Liver (tissue), 9 donors: Measurements from ENCODE around the gene DAPK1. TPM values are rescaled to one million over a fixed set of nuclear protein-coding genes. Genes with fewer than 3 reads are reported as not detected.

Experiments used
- DNase-seq: peaks from one replicate; pipeline ENCODE4 v3.0.0-alpha.2; 2017; ENCODE audit warnings: low spot score
- H3K27ac ChIP-seq, 2 donors: one replicate each; pipeline ENCODE4 v1.7.0; 2013; ENCODE audit warnings: inconsistent platforms in 2 of 2, low read length in 2 of 2, control low read depth in 1 of 2, low read depth in 1 of 2, mild to moderate bottlenecking in 1 of 2
- H3K27me3 ChIP-seq, 4 donors: one replicate each; pipeline versions ENCODE4 v1.6.1 to v1.7.0; 2013; ENCODE audit warnings: low read length in 3 of 4, inconsistent platforms in 1 of 4, mild to moderate bottlenecking in 1 of 4, moderate library complexity in 1 of 4; ENCODE audit not compliant: control insufficient read depth in 4 of 4, insufficient read depth in 4 of 4
- H3K36me3 ChIP-seq, 4 donors: one replicate each; pipeline versions ENCODE4 v1.6.1 to v1.7.0; 2013; ENCODE audit warnings: low read length in 3 of 4, mild to moderate bottlenecking in 3 of 4, low read depth in 1 of 4, moderate library complexity in 1 of 4; ENCODE audit not compliant: control insufficient read depth in 4 of 4, insufficient read depth in 3 of 4
- H3K4me1 ChIP-seq, 4 donors: one replicate each; pipeline versions ENCODE4 v1.6.1 to v1.7.0; 2013; ENCODE audit warnings: low read length in 3 of 4, mild to moderate bottlenecking in 3 of 4, moderate library complexity in 1 of 4; ENCODE audit not compliant: control insufficient read depth in 4 of 4, insufficient read depth in 4 of 4
- H3K4me3 ChIP-seq, 3 donors: one replicate each; pipeline versions ENCODE4 v1.6.1 to v1.7.0; 2013; ENCODE audit warnings: low read length in 3 of 3, control low read depth in 1 of 3, low read depth in 1 of 3, mild to moderate bottlenecking in 1 of 3
- H3K9ac ChIP-seq, 2 donors: one replicate each; pipeline ENCODE4 v1.7.0; 2013; ENCODE audit warnings: low read length in 2 of 2, mild to moderate bottlenecking in 2 of 2, moderate library complexity in 2 of 2, control low read depth in 1 of 2, low read depth in 1 of 2
- H3K9me3 ChIP-seq, 4 donors: one replicate each; pipeline versions ENCODE4 v1.6.1 to v1.7.0; 2013; ENCODE audit warnings: low read length in 3 of 4; ENCODE audit not compliant: control insufficient read depth in 4 of 4
- CTCF ChIP-seq: fragments of 150-350 bp; IDR thresholded peaks from 2 replicates; pipeline ENCODE4 v1.5.1; 2017; ENCODE audit warnings: improper control_type of control experiment, low read depth, low read length; ENCODE audit not compliant: missing input control
- EGR1 ChIP-seq, 2 donors: IDR thresholded peaks; 2 replicates each; pipeline ENCODE4 v1.6.1; 2016 to 2018; ENCODE audit warnings: antibody characterized with exemption in 2 of 2, low read depth in 2 of 2
- FOXA1 ChIP-seq: IDR thresholded peaks from 2 replicates; pipeline ENCODE4 v1.6.1; 2016; ENCODE audit warnings: antibody characterized with exemption
- FOXA2 ChIP-seq: IDR thresholded peaks from 2 replicates; pipeline ENCODE4 v1.6.1; 2016; ENCODE audit warnings: antibody characterized with exemption
- GABPA ChIP-seq, 2 donors: IDR thresholded peaks in 1 of 2; conservative IDR thresholded peaks in 1 of 2; 2 replicates each; pipeline ENCODE4 v1.6.1; 2016; ENCODE audit warnings: antibody characterized with exemption in 2 of 2, mild to moderate bottlenecking in 1 of 2, moderate library complexity in 1 of 2
- HNF4A ChIP-seq, 2 donors: conservative IDR thresholded peaks; 2 replicates each; pipeline ENCODE4 v1.6.1; 2016; ENCODE audit warnings: antibody characterized with exemption in 2 of 2, mild to moderate bottlenecking in 2 of 2
- JUND ChIP-seq, 2 donors: IDR thresholded peaks; 2 replicates each; pipeline ENCODE4 v1.6.1; 2016; ENCODE audit warnings: antibody characterized with exemption in 2 of 2
- MAX ChIP-seq: IDR thresholded peaks from 2 replicates; pipeline ENCODE4 v1.6.1; 2016; ENCODE audit warnings: antibody characterized with exemption
- NR2F2 ChIP-seq: IDR thresholded peaks from 2 replicates; pipeline ENCODE4 v1.6.1; 2016; ENCODE audit warnings: antibody characterized with exemption
- RAD21 ChIP-seq, 2 donors: IDR thresholded peaks; 2 replicates each; pipeline ENCODE4 v1.6.1; 2016; ENCODE audit warnings: antibody characterized with exemption in 2 of 2, mild to moderate bottlenecking in 2 of 2
- REST ChIP-seq: IDR thresholded peaks from 2 replicates; pipeline ENCODE4 v1.6.1; 2016; ENCODE audit warnings: antibody characterized with exemption, mild to moderate bottlenecking
- RXRA ChIP-seq, 2 donors: IDR thresholded peaks; 2 replicates each; pipeline ENCODE4 v1.6.1; 2017 to 2018; ENCODE audit warnings: antibody characterized with exemption in 2 of 2, mild to moderate bottlenecking in 1 of 2
- SP1 ChIP-seq: IDR thresholded peaks from 2 replicates; pipeline ENCODE4 v1.6.1; 2018; ENCODE audit warnings: antibody characterized with exemption, mild to moderate bottlenecking
- TAF1 ChIP-seq: conservative IDR thresholded peaks from 2 replicates; pipeline ENCODE4 v1.6.1; 2016; ENCODE audit warnings: antibody characterized with exemption, mild to moderate bottlenecking
- YY1 ChIP-seq: IDR thresholded peaks from 2 replicates; pipeline ENCODE4 v1.6.1; 2016; ENCODE audit warnings: antibody characterized with exemption, mild to moderate bottlenecking
- WGBS: extraction: QIAGEN DNeasy Blood & Tissue Kit; methylation state at CpG from one replicate; pipeline ENCODE4 v1.1.7; 2013; 5-methylcytosine and 5-hydroxymethylcytosine counted together
- polyA plus RNA-seq, 2 donors: library from polyadenylated mRNA; stranded (reverse) in 1 of 2; unstranded in 1 of 2; fragments of 200-250 nt in 1 of 2; fragments of >200 nt in 1 of 2; fragmentation: Nextera tagmentation in 1 of 2; extraction: Ambion mirVana in 1 of 2; gene quantifications; one replicate each; pipeline versions ENCODE4 v1.2.1 to v1.2.3, GENCODE V29; 2013 to 2015
- total RNA-seq, 2 donors: library from RNA; depleted of rRNA; stranded (reverse); fragments of >200 nt; gene quantifications; one replicate each; pipeline ENCODE4 v1.2.3, GENCODE V29; 2014
- TF ChIP-seq, protein P1 (sequence below): IDR thresholded peaks from 2 replicates; pipeline ENCODE4 v1.6.1; 2016; ENCODE audit warnings: antibody characterized with exemption
- TF ChIP-seq, protein P2 (sequence below): IDR thresholded peaks from 2 replicates; pipeline ENCODE4 v1.6.1; 2016; ENCODE audit warnings: antibody characterized with exemption
- donor health status: healthy.
- donor health status: healthy.
- donor health status: healthy.
- donor health status: healthy.
- donor health status: healthy.

The DAPK1 gene
- total and polyA plus RNA-seq, 4 donors = 14.0 to 40.8 (median 21.8) TPM

GRCh38 chr9:87573841-87574342 is 76.2 kb downstream of the DAPK1 start:
- no peak overlapping the region for H3K27ac ChIP-seq
- WGBS = 95% methylated on average over 1 of the region's 1 CpG
- TF ChIP-seq FOXA2 = no peak
- TF ChIP-seq, protein P1, sequence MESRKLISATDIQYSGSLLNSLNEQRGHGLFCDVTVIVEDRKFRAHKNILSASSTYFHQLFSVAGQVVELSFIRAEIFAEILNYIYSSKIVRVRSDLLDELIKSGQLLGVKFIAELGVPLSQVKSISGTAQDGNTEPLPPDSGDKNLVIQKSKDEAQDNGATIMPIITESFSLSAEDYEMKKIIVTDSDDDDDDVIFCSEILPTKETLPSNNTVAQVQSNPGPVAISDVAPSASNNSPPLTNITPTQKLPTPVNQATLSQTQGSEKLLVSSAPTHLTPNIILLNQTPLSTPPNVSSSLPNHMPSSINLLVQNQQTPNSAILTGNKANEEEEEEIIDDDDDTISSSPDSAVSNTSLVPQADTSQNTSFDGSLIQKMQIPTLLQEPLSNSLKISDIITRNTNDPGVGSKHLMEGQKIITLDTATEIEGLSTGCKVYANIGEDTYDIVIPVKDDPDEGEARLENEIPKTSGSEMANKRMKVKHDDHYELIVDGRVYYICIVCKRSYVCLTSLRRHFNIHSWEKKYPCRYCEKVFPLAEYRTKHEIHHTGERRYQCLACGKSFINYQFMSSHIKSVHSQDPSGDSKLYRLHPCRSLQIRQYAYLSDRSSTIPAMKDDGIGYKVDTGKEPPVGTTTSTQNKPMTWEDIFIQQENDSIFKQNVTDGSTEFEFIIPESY = no peak
- no peak for TF ChIP-seq REST
- no peak for TF ChIP-seq CTCF
- TF ChIP-seq EGR1 (IDR thresholded peaks at IDR 0.05; ENCODE audit: low read depth in 2 of 2) = no peak
- no peak for TF ChIP-seq NR2F2
- TF ChIP-seq YY1 = no peak
- no peak for TF ChIP-seq MAX
- no peak for TF ChIP-seq TAF1
- TF ChIP-seq FOXA1 = no peak
- TF ChIP-seq GABPA (IDR thresholded peaks at IDR 0.05 in 1 of 2, conservative IDR thresholded peaks at IDR 0.05 in 1 of 2) = no peak
- peaks cover 13 to 68% (median 55%) of the 10 kb centered on the region in 4 donors for H3K4me1 ChIP-seq
- no peak overlapping the region for H3K4me3 ChIP-seq
- DNase-seq = no peak
- H3K9me3 ChIP-seq = no peaks in the 10 kb centered on the region
- H3K27me3 ChIP-seq = no peaks in the 10 kb centered on the region
- H3K36me3 ChIP-seq = peaks cover 0 to 6% (median 1%) of the 10 kb centered on the region in 4 donors
- no peak overlapping the region for H3K9ac ChIP-seq

GRCh38 chr9:87577746-87578145 is 80.1 kb downstream of the DAPK1 start:
- Histone ChIP-seq H3K9ac (no peak overlapping the region), H3K4me3 (no peak overlapping the region), H3K27ac (no peak overlapping the region), H3K9me3 (no peaks in the 10 kb centered on the region), H3K27me3 (no peaks in the 10 kb centered on the region), H3K36me3 (peaks cover 0 to 6% (median 1%) of the 10 kb centered on the region in 4 donors), H3K4me1 (peaks cover 10 to 54% (median 47%) of the 10 kb centered on the region in 4 donors)
- 91% methylated on average over 7 of the region's 7 CpGs for WGBS
- DNase-seq = no peak
- no peak for TF ChIP-seq RXRA (IDR thresholded peaks at IDR 0.05)
- no peak for TF ChIP-seq FOXA2
- TF ChIP-seq HNF4A (conservative IDR thresholded peaks at IDR 0.05) = no peak
- TF ChIP-seq SP1 = no peak
- TF ChIP-seq RAD21 (IDR thresholded peaks at IDR 0.05) = no peak
- TF ChIP-seq FOXA1 = no peak
- TF ChIP-seq, protein P2, sequence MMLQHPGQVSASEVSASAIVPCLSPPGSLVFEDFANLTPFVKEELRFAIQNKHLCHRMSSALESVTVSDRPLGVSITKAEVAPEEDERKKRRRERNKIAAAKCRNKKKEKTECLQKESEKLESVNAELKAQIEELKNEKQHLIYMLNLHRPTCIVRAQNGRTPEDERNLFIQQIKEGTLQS = no peak
- no peak for TF ChIP-seq MAX
- TF ChIP-seq GABPA (IDR thresholded peaks at IDR 0.05 in 1 of 2, conservative IDR thresholded peaks at IDR 0.05 in 1 of 2) = no peak
- TF ChIP-seq JUND (IDR thresholded peaks at IDR 0.05) = no peak
- TF ChIP-seq REST = no peak
- no peak for TF ChIP-seq CTCF
- no peak for TF ChIP-seq EGR1 (IDR thresholded peaks at IDR 0.05; ENCODE audit: low read depth in 2 of 2)
- no peak for TF ChIP-seq NR2F2
